HepG2 (cell line): ENCODE measurements around the gene EIF3A. TPM values are rescaled to one million over a fixed set of nuclear protein-coding genes. Genes with fewer than 3 reads are reported as not detected.

ENCODE experiments used
- AHR ChIP-seq: IDR thresholded peaks from 2 replicates; pipeline ENCODE4 v1.6.1; 2018; ENCODE audit warnings: missing genetic modification reagents, missing compliant biosample characterization
- DMAP1 ChIP-seq: IDR thresholded peaks from 2 replicates; pipeline ENCODE4 v1.6.1; 2016
- FOXA1 ChIP-seq, 2 experiments: fragments of 450-650 bp in 1 of 2; sonication (generic) in 1 of 2; formaldehyde crosslinking in 1 of 2; IDR thresholded peaks; 2 replicates each; pipeline versions ENCODE4 v1.4.0 to v1.6.1; 2016 to 2020; ENCODE audit warnings: missing genetic modification reagents in 1 of 2
- FOXC1 ChIP-seq: sonication (generic); formaldehyde crosslinking; IDR thresholded peaks from 2 replicates; pipeline ENCODE4 v1.8.0; 2022; ENCODE audit warnings: mild to moderate bottlenecking, missing genetic modification reagents, borderline replicate concordance
- KLF9 ChIP-seq: IDR thresholded peaks from 2 replicates; pipeline ENCODE4 v1.6.1; 2016; ENCODE audit warnings: low read depth
- MAFG ChIP-seq: sonication (generic); formaldehyde crosslinking; IDR thresholded peaks from 2 replicates; pipeline ENCODE4 v1.5.1; 2020; ENCODE audit warnings: mild to moderate bottlenecking, missing genetic modification reagents
- MZF1 ChIP-seq: sonication (generic); formaldehyde crosslinking; IDR thresholded peaks from 2 replicates; pipeline ENCODE4 v1.8.1; 2023; ENCODE audit warnings: mild to moderate bottlenecking, missing genetic modification reagents, borderline replicate concordance
- PAF1 ChIP-seq: IDR thresholded peaks from 2 replicates; pipeline ENCODE4 v1.6.1; 2016; ENCODE audit warnings: missing genetic modification reagents, missing compliant biosample characterization
- RFX1 ChIP-seq: fragments of 450-650 bp; IDR thresholded peaks from 2 replicates; pipeline ENCODE4 v1.6.1; 2017
- ZNF274 ChIP-seq: sonication (generic); formaldehyde crosslinking; IDR thresholded peaks from 2 replicates; pipeline ENCODE4 v1.5.1; 2020; ENCODE audit warnings: mild to moderate bottlenecking, missing genetic modification reagents
- ZNF432 ChIP-seq: sonication (generic); formaldehyde crosslinking; IDR thresholded peaks from 2 replicates; pipeline ENCODE4 v1.5.0; 2020; ENCODE audit warnings: missing genetic modification reagents, mild to moderate bottlenecking, borderline replicate concordance
- ZNF530 ChIP-seq: sonication (generic); formaldehyde crosslinking; IDR thresholded peaks from 2 replicates; pipeline ENCODE4 v1.5.0; 2020; ENCODE audit warnings: low read depth, mild to moderate bottlenecking, missing genetic modification reagents
- polyA plus RNA-seq, 8 experiments: library from polyadenylated mRNA; depleted of rRNA in 3 of 8; stranded (reverse) in 7 of 8; unstranded in 1 of 8; fragments of >200 nt; fragmentation: Illumina TruSeq in 4 of 8; extraction: Trizol in 4 of 8; gene quantifications; 2 replicates each; pipeline versions ENCODE4 v1.2.1 to v1.2.3, GENCODE V29; 2011 to 2016; ENCODE audit warnings: low read depth in 4 of 8, missing spikeins in 1 of 8, mixed read lengths in 1 of 8; ENCODE audit not compliant: insufficient read depth in 1 of 8
- total RNA-seq, 5 experiments: library from RNA; depleted of rRNA; stranded (reverse); fragments of >200 nt; fragmentation: Illumina TruSeq; extraction: Trizol; gene quantifications; 2 replicates each; pipeline ENCODE4 v1.2.3, GENCODE V29; 2016; ENCODE audit warnings: low read depth in 1 of 5
- TF ChIP-seq, protein P1 (sequence below): sonication (generic); formaldehyde crosslinking; IDR thresholded peaks from 2 replicates; pipeline ENCODE4 v1.9.0; 2021; ENCODE audit warnings: mild to moderate bottlenecking, missing genetic modification reagents
- TF ChIP-seq, protein P2 (sequence below): sonication (generic); formaldehyde crosslinking; IDR thresholded peaks from 2 replicates; pipeline ENCODE4 v1.5.0; 2020; ENCODE audit warnings: missing genetic modification reagents
- TF ChIP-seq, protein P3 (sequence below): sonication (generic); formaldehyde crosslinking; IDR thresholded peaks from 2 replicates; pipeline ENCODE4 v1.5.0; 2020; ENCODE audit warnings: mild to moderate bottlenecking, missing genetic modification reagents, borderline replicate concordance
- TF ChIP-seq, protein P4 (sequence below): sonication (generic); formaldehyde crosslinking; IDR thresholded peaks from 2 replicates; pipeline ENCODE4 v1.4.0; 2020; ENCODE audit warnings: missing genetic modification reagents
- TF ChIP-seq, protein P5 (sequence below): sonication (generic); formaldehyde crosslinking; IDR thresholded peaks from 2 replicates; pipeline ENCODE4 v1.8.0; 2022; ENCODE audit warnings: mild to moderate bottlenecking, missing genetic modification reagents, moderate library complexity

Gene EIF3A
- total and polyA plus RNA-seq, 2 of the 13 experiments (the other 11 are each of a cell fraction or from before 2014, with no cell fraction given) = 25.6 to 117 TPM

DNA sequence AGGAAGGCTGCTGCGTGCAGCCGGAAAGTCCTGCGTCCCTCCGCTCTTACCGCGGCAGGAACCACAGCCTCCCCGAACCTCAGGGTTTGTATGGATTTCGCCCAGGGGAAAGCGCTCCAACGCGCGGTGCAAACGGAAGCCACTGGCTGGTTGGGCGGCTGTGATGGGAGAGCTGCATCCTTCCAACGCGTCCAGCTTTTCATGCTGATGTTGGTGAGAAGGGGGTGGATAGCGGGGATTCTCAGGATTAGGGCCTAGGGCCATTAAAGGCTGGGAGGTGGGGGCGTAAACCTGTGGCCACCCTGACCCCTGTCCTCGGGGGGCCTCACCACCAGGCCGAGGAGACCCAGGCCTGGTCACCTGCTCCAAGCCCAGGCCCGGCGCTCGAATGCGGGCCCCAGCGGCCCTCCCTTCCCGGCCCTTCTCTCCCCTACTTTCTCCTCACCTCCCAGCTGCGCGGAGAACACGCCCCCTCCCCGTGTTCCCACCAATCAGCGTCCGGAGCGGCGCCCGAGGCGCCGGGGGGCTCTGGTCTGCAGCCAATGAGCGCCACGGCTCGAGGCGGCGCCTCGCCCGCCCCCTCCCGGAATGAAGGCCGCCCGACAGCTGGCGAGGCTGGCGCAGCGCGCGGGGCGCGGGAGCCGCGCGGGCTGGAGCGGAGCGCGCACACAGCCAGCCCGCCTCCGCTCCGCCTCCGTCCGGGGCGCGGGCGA lies 51.6 kb downstream of the EIF3A start (continued):
- TF ChIP-seq, protein P1, sequence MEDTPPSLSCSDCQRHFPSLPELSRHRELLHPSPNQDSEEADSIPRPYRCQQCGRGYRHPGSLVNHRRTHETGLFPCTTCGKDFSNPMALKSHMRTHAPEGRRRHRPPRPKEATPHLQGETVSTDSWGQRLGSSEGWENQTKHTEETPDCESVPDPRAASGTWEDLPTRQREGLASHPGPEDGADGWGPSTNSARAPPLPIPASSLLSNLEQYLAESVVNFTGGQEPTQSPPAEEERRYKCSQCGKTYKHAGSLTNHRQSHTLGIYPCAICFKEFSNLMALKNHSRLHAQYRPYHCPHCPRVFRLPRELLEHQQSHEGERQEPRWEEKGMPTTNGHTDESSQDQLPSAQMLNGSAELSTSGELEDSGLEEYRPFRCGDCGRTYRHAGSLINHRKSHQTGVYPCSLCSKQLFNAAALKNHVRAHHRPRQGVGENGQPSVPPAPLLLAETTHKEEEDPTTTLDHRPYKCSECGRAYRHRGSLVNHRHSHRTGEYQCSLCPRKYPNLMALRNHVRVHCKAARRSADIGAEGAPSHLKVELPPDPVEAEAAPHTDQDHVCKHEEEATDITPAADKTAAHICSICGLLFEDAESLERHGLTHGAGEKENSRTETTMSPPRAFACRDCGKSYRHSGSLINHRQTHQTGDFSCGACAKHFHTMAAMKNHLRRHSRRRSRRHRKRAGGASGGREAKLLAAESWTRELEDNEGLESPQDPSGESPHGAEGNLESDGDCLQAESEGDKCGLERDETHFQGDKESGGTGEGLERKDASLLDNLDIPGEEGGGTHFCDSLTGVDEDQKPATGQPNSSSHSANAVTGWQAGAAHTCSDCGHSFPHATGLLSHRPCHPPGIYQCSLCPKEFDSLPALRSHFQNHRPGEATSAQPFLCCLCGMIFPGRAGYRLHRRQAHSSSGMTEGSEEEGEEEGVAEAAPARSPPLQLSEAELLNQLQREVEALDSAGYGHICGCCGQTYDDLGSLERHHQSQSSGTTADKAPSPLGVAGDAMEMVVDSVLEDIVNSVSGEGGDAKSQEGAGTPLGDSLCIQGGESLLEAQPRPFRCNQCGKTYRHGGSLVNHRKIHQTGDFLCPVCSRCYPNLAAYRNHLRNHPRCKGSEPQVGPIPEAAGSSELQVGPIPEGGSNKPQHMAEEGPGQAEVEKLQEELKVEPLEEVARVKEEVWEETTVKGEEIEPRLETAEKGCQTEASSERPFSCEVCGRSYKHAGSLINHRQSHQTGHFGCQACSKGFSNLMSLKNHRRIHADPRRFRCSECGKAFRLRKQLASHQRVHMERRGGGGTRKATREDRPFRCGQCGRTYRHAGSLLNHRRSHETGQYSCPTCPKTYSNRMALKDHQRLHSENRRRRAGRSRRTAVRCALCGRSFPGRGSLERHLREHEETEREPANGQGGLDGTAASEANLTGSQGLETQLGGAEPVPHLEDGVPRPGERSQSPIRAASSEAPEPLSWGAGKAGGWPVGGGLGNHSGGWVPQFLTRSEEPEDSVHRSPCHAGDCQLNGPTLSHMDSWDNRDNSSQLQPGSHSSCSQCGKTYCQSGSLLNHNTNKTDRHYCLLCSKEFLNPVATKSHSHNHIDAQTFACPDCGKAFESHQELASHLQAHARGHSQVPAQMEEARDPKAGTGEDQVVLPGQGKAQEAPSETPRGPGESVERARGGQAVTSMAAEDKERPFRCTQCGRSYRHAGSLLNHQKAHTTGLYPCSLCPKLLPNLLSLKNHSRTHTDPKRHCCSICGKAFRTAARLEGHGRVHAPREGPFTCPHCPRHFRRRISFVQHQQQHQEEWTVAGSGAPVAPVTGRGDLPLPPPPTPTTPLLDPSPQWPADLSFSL (CRISPR knock-in tag) = no peak
- peak; percentile 52; the same call in 1 of the 2 replicates for TF ChIP-seq ZNF274 (CRISPR knock-in tag)
- TF ChIP-seq FOXA1 (IDR thresholded peaks at IDR 0.05) = no peak
- TF ChIP-seq FOXA1 (CRISPR knock-in tag; IDR thresholded peaks at IDR 0.05) = no peak
- TF ChIP-seq MAFG (CRISPR knock-in tag) = no peak
- TF ChIP-seq, protein P2, sequence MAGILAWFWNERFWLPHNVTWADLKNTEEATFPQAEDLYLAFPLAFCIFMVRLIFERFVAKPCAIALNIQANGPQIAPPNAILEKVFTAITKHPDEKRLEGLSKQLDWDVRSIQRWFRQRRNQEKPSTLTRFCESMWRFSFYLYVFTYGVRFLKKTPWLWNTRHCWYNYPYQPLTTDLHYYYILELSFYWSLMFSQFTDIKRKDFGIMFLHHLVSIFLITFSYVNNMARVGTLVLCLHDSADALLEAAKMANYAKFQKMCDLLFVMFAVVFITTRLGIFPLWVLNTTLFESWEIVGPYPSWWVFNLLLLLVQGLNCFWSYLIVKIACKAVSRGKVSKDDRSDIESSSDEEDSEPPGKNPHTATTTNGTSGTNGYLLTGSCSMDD = no peak
- TF ChIP-seq, protein P3, sequence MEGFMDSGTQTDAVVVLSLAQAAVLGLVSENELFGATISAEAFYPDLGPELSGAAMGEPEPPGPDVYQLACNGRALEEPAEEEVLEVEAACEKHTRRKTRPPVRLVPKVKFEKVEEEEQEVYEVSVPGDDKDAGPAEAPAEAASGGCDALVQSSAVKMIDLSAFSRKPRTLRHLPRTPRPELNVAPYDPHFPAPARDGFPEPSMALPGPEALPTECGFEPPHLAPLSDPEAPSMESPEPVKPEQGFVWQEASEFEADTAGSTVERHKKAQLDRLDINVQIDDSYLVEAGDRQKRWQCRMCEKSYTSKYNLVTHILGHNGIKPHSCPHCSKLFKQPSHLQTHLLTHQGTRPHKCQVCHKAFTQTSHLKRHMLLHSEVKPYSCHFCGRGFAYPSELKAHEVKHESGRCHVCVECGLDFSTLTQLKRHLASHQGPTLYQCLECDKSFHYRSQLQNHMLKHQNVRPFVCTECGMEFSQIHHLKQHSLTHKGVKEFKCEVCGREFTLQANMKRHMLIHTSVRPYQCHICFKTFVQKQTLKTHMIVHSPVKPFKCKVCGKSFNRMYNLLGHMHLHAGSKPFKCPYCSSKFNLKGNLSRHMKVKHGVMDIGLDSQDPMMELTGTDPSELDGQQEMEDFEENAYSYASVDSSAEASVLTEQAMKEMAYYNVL (CRISPR knock-in tag) = no peak
- no peak for TF ChIP-seq FOXC1 (CRISPR knock-in tag)
- TF ChIP-seq ZNF432 (CRISPR knock-in tag) = no peak
- no peak for TF ChIP-seq ZNF530 (CRISPR knock-in tag)
- TF ChIP-seq KLF9 (CRISPR knock-in tag) = no peak
- no peak for TF ChIP-seq DMAP1
- no peak for TF ChIP-seq MZF1 (CRISPR knock-in tag)
- no peak for TF ChIP-seq RFX1
- no peak for TF ChIP-seq AHR (CRISPR knock-in tag)
- TF ChIP-seq, protein P4, sequence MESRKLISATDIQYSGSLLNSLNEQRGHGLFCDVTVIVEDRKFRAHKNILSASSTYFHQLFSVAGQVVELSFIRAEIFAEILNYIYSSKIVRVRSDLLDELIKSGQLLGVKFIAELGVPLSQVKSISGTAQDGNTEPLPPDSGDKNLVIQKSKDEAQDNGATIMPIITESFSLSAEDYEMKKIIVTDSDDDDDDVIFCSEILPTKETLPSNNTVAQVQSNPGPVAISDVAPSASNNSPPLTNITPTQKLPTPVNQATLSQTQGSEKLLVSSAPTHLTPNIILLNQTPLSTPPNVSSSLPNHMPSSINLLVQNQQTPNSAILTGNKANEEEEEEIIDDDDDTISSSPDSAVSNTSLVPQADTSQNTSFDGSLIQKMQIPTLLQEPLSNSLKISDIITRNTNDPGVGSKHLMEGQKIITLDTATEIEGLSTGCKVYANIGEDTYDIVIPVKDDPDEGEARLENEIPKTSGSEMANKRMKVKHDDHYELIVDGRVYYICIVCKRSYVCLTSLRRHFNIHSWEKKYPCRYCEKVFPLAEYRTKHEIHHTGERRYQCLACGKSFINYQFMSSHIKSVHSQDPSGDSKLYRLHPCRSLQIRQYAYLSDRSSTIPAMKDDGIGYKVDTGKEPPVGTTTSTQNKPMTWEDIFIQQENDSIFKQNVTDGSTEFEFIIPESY (CRISPR knock-in tag) = no peak
- TF ChIP-seq PAF1 (CRISPR knock-in tag) = no peak
- TF ChIP-seq, protein P5, sequence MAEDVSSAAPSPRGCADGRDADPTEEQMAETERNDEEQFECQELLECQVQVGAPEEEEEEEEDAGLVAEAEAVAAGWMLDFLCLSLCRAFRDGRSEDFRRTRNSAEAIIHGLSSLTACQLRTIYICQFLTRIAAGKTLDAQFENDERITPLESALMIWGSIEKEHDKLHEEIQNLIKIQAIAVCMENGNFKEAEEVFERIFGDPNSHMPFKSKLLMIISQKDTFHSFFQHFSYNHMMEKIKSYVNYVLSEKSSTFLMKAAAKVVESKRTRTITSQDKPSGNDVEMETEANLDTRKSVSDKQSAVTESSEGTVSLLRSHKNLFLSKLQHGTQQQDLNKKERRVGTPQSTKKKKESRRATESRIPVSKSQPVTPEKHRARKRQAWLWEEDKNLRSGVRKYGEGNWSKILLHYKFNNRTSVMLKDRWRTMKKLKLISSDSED (CRISPR knock-in tag) = no peak
